GM23338 (cell line): Measurements from ENCODE around the gene SPON2. TPM values are rescaled to one million over a fixed set of nuclear protein-coding genes. Genes with fewer than 3 reads are reported as not detected.

Experiments used
- ATAC-seq: fragments of 200-7000 bp; cut with Tn5 transposase; 3 replicates; pipeline ENCODE4 v1.9.1; 2020
- DNase-seq: peaks from one replicate; pipeline ENCODE4 v3.0.0-alpha.2; 2015; ENCODE audit warnings: low spot score
- H2AFZ ChIP-seq: fragments of 200-600 bp; sonication (generic); 2 replicates; pipeline ENCODE4 v1.8.0; 2016; ENCODE audit warnings: antibody characterized with exemption, mild to moderate bottlenecking, moderate library complexity
- H3F3A ChIP-seq: fragments of 200-600 bp; sonication (generic); replicated peaks from 2 replicates; pipeline ENCODE4 v1.8.0; 2017; ENCODE audit warnings: antibody characterized with exemption, mixed run types, low read depth
- H3K27ac ChIP-seq: fragments of 200-600 bp; sonication (generic); 2 replicates; pipeline ENCODE4 v1.6.1; 2016; ENCODE audit warnings: low read depth
- H3K27me3 ChIP-seq: fragments of 200-600 bp; sonication (generic); 2 replicates; pipeline ENCODE4 v1.8.0; 2016; ENCODE audit warnings: mild to moderate bottlenecking, mixed run types, moderate library complexity; ENCODE audit not compliant: insufficient read depth
- H3K36me3 ChIP-seq: fragments of 200-600 bp; sonication (generic); 2 replicates; pipeline ENCODE4 v1.8.0; 2016; ENCODE audit warnings: mild to moderate bottlenecking; ENCODE audit not compliant: insufficient read depth
- H3K4me1 ChIP-seq: fragments of 200-600 bp; sonication (generic); 2 replicates; pipeline ENCODE4 v1.8.0; 2016; ENCODE audit warnings: mild to moderate bottlenecking, moderate library complexity; ENCODE audit not compliant: insufficient read depth
- H3K4me2 ChIP-seq: fragments of 200-600 bp; sonication (generic); 2 replicates; pipeline ENCODE4 v1.7.1; 2017; ENCODE audit warnings: mixed run types
- H3K4me3 ChIP-seq: fragments of 200-600 bp; sonication (generic); 2 replicates; pipeline ENCODE4 v1.6.1; 2016; ENCODE audit warnings: mixed run types
- H3K79me2 ChIP-seq: fragments of 200-600 bp; sonication (generic); replicated peaks from 2 replicates; pipeline ENCODE4 v1.8.0; 2017; ENCODE audit warnings: mild to moderate bottlenecking; ENCODE audit not compliant: insufficient read depth
- H3K9me2 ChIP-seq: fragments of 200-600 bp; sonication (generic); 2 replicates; pipeline ENCODE4 v1.8.0; 2017; ENCODE audit not compliant: insufficient read depth
- H4K20me1 ChIP-seq: fragments of 200-600 bp; sonication (generic); replicated peaks from 2 replicates; pipeline ENCODE4 v1.8.0; 2017; ENCODE audit warnings: mild to moderate bottlenecking; ENCODE audit not compliant: insufficient read depth
- H3K27ac Mint-ChIP-seq: 2 replicates; pipeline ENCODE4 v1.8.0; 2020; ENCODE audit warnings: inconsistent platforms, mild to moderate bottlenecking, moderate library complexity, mixed read lengths
- H3K27me3 Mint-ChIP-seq: 3 replicates; pipeline ENCODE4 v1.8.0; 2022; ENCODE audit warnings: low read depth, mild to moderate bottlenecking, moderate library complexity, mixed read lengths, inconsistent platforms; ENCODE audit not compliant: insufficient read depth, poor library complexity
- H3K36me3 Mint-ChIP-seq: 3 replicates; pipeline ENCODE4 v1.8.0; 2021; ENCODE audit warnings: low read depth, mild to moderate bottlenecking, inconsistent platforms, moderate library complexity, mixed read lengths
- H3K4me1 Mint-ChIP-seq: 3 replicates; pipeline ENCODE4 v1.8.0; 2020; ENCODE audit warnings: mild to moderate bottlenecking, inconsistent platforms, mixed read lengths
- H3K4me3 Mint-ChIP-seq: 3 replicates; pipeline ENCODE4 v1.8.0; 2021; ENCODE audit warnings: moderate library complexity, mild to moderate bottlenecking, inconsistent platforms, mixed read lengths
- H3K9me3 Mint-ChIP-seq: 3 replicates; pipeline ENCODE4 v1.8.0; 2020; ENCODE audit warnings: moderate library complexity, mild to moderate bottlenecking, inconsistent platforms, mixed read lengths
- CREB1 ChIP-seq: fragments of 250-450 bp; sonication (Bioruptor Pico); IDR thresholded peaks from 2 replicates; pipeline ENCODE4 v1.5.0; 2020; ENCODE audit warnings: low read depth, mild to moderate bottlenecking, moderate library complexity
- EZH2 ChIP-seq: fragments of 200-600 bp; sonication (generic); IDR thresholded peaks from one replicate; pipeline ENCODE4 v1.8.0; 2017; ENCODE audit warnings: antibody characterized with exemption, mild to moderate bottlenecking, low read depth; ENCODE audit not compliant: unreplicated experiment
- EZH2phosphoT487 ChIP-seq: fragments of 200-600 bp; sonication (generic); IDR thresholded peaks from one replicate; pipeline ENCODE4 v1.8.1; 2018; ENCODE audit warnings: antibody characterized with exemption; ENCODE audit not compliant: unreplicated experiment
- NANOG ChIP-seq: IDR thresholded peaks from 2 replicates; pipeline ENCODE4 v1.6.1; 2016; ENCODE audit warnings: antibody characterized with exemption, borderline replicate concordance
- POLR2AphosphoS5 ChIP-seq: IDR thresholded peaks from 2 replicates; pipeline ENCODE4 v1.6.1; 2016; ENCODE audit warnings: antibody characterized with exemption, low read depth
- ZNF331 ChIP-seq: fragments of 250-450 bp; sonication (Bioruptor Pico); IDR thresholded peaks from 2 replicates; pipeline ENCODE4 v1.5.0; 2020; ENCODE audit warnings: low read depth, mild to moderate bottlenecking, moderate library complexity
- ZNF462 ChIP-seq: fragments of 250-450 bp; sonication (Bioruptor Pico); IDR thresholded peaks from 2 replicates; pipeline ENCODE4 v1.5.0; 2020; ENCODE audit warnings: mild to moderate bottlenecking, moderate library complexity
- polyA plus RNA-seq: library from polyadenylated mRNA; unstranded; fragments of >200 nt; fragmentation: Nextera tagmentation; extraction: Ambion mirVana; gene quantifications from 2 replicates; pipeline ENCODE4 v1.2.1, GENCODE V29; 2016
- total RNA-seq: library from RNA; depleted of rRNA; stranded (reverse); fragments of >200 nt; shearing (Covaris generic); gene quantifications from 2 replicates; pipeline ENCODE4 v1.2.3, GENCODE V29; 2014

The SPON2 gene
- total and polyA plus RNA-seq, 2 experiments from 2014 or later = 2.1 to 2.4 TPM

GRCh38 chr4:1160351-1160750 is 12.0 kb downstream of the SPON2 start:
- Mint-ChIP-seq H3K36me3 (peaks cover 6% of the 10 kb centered on the region; the same call in 1 of the 3 replicates), H3K4me3 (no peak overlapping the region), H3K27ac (no peak overlapping the region), H3K27me3 (peaks cover 5% of the 10 kb centered on the region), H3K4me1 (no peaks in the 10 kb centered on the region), H3K9me3 (peaks cover 12% of the 10 kb centered on the region)
- Histone ChIP-seq H3F3A (no peaks in the 10 kb centered on the region), H3K27ac (no peak overlapping the region), H3K4me1 (no peaks in the 10 kb centered on the region), H4K20me1 (no peaks in the 10 kb centered on the region; the same call in 1 of the 2 replicates), H3K27me3 (no peaks in the 10 kb centered on the region), H3K9me2 (0 out of 2 replicates have a peak, but pooled peaks cover 3% of the 10 kb centered on the region), H3K4me3 (no peak overlapping the region), H3K36me3 (no peaks in the 10 kb centered on the region), H2AFZ (no peak overlapping the region), H3K79me2 (no peaks in the 10 kb centered on the region), H3K4me2 (no peak overlapping the region)
- ATAC-seq (no peak), DNase-seq (no peak)
- no peak for TF ChIP-seq CREB1
- TF ChIP-seq EZH2 = no peak

- DNase-seq (no peak), ATAC-seq (no peak)
- Histone ChIP-seq H3F3A (no peaks in the 10 kb centered on the region), H3K27ac (no peak overlapping the region), H3K4me1 (no peaks in the 10 kb centered on the region), H3K4me2 (no peak overlapping the region), H3K27me3 (no peaks in the 10 kb centered on the region), H3K36me3 (no peaks in the 10 kb centered on the region), H4K20me1 (no peaks in the 10 kb centered on the region; the same call in 1 of the 2 replicates), H2AFZ (no peak overlapping the region), H3K4me3 (no peak overlapping the region), H3K9me2 (0 out of 2 replicates have a peak, but pooled peaks cover 3% of the 10 kb centered on the region), H3K79me2 (no peaks in the 10 kb centered on the region)
- Mint-ChIP-seq H3K4me1 (no peaks in the 10 kb centered on the region; the same call in 2 of the 3 replicates), H3K27ac (no peak overlapping the region), H3K9me3 (peaks cover 19% of the 10 kb centered on the region), H3K36me3 (peaks cover 3% of the 10 kb centered on the region; the same call in 2 of the 3 replicates), H3K4me3 (no peak overlapping the region), H3K27me3 (peaks cover 8% of the 10 kb centered on the region)
- TF ChIP-seq NANOG = no peak
- TF ChIP-seq ZNF462 = no peak
- no peak for TF ChIP-seq ZNF331
- no peak for TF ChIP-seq CREB1
- TF ChIP-seq EZH2phosphoT487 = no peak
- TF ChIP-seq EZH2 = no peak
- TF ChIP-seq POLR2AphosphoS5 = no peak
Measured at GRCh38 chr4:1156069-1156468, 16.3 kb downstream of the SPON2 start.
